Measurements from ENCODE around the gene CDC27.

The CDC27 gene

GRCh38 chr17:47210779-47211178 lies 21.7 kb upstream of the CDC27 start:
- no peak overlapping the region for H3K27ac ChIP-seq (replicated peaks)
- H3K27me3 ChIP-seq (ENCODE audit: insufficient read depth, poor library complexity, severe bottlenecking): no peaks in the 10 kb centered on the region
- H3K4me3 ChIP-seq (replicated peaks; ENCODE audit: insufficient read depth, low read length): no peak overlapping the region
- no peak for DNase-seq (ENCODE audit: low read depth in 1 of 2, low spot score in 1 of 2)
- TF ChIP-seq GABPA (IDR thresholded peaks at IDR 0.05; ENCODE audit: low read depth): no peak
- no peak for TF ChIP-seq REST (IDR thresholded peaks at IDR 0.05; ENCODE audit: insufficient replicate concordance, low read depth)
- no peak for TF ChIP-seq SPI1 (IDR thresholded peaks at IDR 0.05; ENCODE audit: borderline replicate concordance, low read depth)
- TF ChIP-seq POLR2AphosphoS5 (IDR thresholded peaks at IDR 0.05; ENCODE audit: low read depth): no peak
- no peak for TF ChIP-seq CTCF (IDR thresholded peaks at IDR 0.05; ENCODE audit: insufficient read depth, low read length)

GRCh38 chr17:47210105-47210504 lies 21.0 kb upstream of the CDC27 start:
- H3K27ac ChIP-seq (replicated peaks): no peak overlapping the region
- no peak for TF ChIP-seq CTCF (IDR thresholded peaks at IDR 0.05; ENCODE audit: insufficient read depth, low read length)
- no peak for TF ChIP-seq GABPA (IDR thresholded peaks at IDR 0.05; ENCODE audit: low read depth)
- TF ChIP-seq POLR2AphosphoS5 (IDR thresholded peaks at IDR 0.05; ENCODE audit: low read depth): no peak
- TF ChIP-seq SPI1 (IDR thresholded peaks at IDR 0.05; ENCODE audit: borderline replicate concordance, low read depth): no peak
- no peak for TF ChIP-seq REST (IDR thresholded peaks at IDR 0.05; ENCODE audit: insufficient replicate concordance, low read depth)
- DNase-seq (ENCODE audit: low read depth in 1 of 2, low spot score in 1 of 2): no peak
- no peaks in the 10 kb centered on the region for H3K27me3 ChIP-seq (ENCODE audit: insufficient read depth, poor library complexity, severe bottlenecking)
- H3K4me3 ChIP-seq (replicated peaks; ENCODE audit: insufficient read depth, low read length): no peak overlapping the region

- DNase-seq (ENCODE audit: low read depth in 1 of 2, low spot score in 1 of 2): no peak
- Histone ChIP-seq H3K27ac (replicated peaks) (no peak overlapping the region), H3K4me3 (replicated peaks; ENCODE audit: insufficient read depth, low read length) (no peak overlapping the region), H3K27me3 (ENCODE audit: insufficient read depth, poor library complexity, severe bottlenecking) (no peaks in the 10 kb centered on the region)
- no peak for TF ChIP-seq POLR2AphosphoS5 (IDR thresholded peaks at IDR 0.05; ENCODE audit: low read depth)
- TF ChIP-seq SPI1 (IDR thresholded peaks at IDR 0.05; ENCODE audit: borderline replicate concordance, low read depth): no peak
- no peak for TF ChIP-seq REST (IDR thresholded peaks at IDR 0.05; ENCODE audit: insufficient replicate concordance, low read depth)
- TF ChIP-seq CTCF (IDR thresholded peaks at IDR 0.05; ENCODE audit: insufficient read depth, low read length): no peak
- no peak for TF ChIP-seq GABPA (IDR thresholded peaks at IDR 0.05; ENCODE audit: low read depth)
Observed at GRCh38 chr17:47209499-47209898, 20.4 kb upstream of the CDC27 start.
